ENCODE data around the gene ABCG5. TPM values are rescaled to one million over a fixed set of nuclear protein-coding genes. Genes with fewer than 3 reads are reported as not detected.

ABCG5 gene
- total RNA-seq, 1 donor from 2014 or later = not detected

DNA sequence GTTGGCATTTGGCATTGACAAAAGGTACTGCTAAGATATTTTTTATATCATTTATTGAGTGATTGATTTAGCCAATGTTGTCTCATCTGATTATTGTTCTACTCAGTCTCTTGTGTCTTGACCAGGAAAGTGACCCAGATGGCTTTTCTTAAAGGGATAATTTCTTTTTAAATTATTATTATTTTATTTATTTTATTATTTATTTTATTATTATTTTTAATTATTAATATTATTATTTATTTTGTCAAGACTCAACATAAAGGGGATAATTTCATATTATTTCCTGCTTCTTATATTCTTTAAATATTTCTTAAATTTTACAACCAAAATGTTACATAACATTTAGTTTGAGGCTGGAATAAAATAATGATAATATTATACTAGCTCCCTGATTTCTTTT lies 37.7 kb downstream of the ABCG5 start:
- H3K9me3 Mint-ChIP-seq (ENCODE audit: unreplicated experiment) = no peaks in the 10 kb centered on the region
- TF ChIP-seq, protein P1, sequence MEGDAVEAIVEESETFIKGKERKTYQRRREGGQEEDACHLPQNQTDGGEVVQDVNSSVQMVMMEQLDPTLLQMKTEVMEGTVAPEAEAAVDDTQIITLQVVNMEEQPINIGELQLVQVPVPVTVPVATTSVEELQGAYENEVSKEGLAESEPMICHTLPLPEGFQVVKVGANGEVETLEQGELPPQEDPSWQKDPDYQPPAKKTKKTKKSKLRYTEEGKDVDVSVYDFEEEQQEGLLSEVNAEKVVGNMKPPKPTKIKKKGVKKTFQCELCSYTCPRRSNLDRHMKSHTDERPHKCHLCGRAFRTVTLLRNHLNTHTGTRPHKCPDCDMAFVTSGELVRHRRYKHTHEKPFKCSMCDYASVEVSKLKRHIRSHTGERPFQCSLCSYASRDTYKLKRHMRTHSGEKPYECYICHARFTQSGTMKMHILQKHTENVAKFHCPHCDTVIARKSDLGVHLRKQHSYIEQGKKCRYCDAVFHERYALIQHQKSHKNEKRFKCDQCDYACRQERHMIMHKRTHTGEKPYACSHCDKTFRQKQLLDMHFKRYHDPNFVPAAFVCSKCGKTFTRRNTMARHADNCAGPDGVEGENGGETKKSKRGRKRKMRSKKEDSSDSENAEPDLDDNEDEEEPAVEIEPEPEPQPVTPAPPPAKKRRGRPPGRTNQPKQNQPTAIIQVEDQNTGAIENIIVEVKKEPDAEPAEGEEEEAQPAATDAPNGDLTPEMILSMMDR (IDR thresholded peaks at IDR 0.05; ENCODE audit: partially characterized antibody, unreplicated experiment) = no peak
- no peak overlapping the region for H3K4me3 Mint-ChIP-seq (ENCODE audit: unreplicated experiment)
- DNase-seq = no peak
- H3K27me3 Mint-ChIP-seq (ENCODE audit: unreplicated experiment) = no peaks in the 10 kb centered on the region
- no peak overlapping the region for H3K27ac Mint-ChIP-seq (ENCODE audit: unreplicated experiment)
- no peaks in the 10 kb centered on the region for H3K4me1 Mint-ChIP-seq (ENCODE audit: low read depth, unreplicated experiment)
- H3K36me3 Mint-ChIP-seq (ENCODE audit: unreplicated experiment) = no peaks in the 10 kb centered on the region

DNA sequence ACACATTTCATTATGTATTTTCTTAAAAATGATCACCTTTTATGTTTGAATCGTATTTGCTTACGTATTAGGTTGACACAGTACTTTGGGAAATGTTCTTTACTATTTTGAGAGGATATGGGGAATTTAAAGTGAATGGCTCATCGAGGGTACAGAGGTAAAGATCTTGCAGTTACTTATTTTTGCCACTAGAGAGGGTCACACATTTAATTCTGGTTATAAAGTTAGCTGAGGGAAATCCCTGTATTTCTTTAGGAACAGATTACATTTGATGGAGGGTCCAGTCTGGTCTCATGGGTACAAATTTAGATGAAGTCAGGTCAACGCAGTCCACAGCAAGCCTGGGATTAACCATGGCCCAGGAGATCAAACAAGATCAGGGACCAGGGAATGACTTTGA lies 40.3 kb downstream of the ABCG5 start:
- Mint-ChIP-seq H3K27me3 (ENCODE audit: unreplicated experiment) (no peaks in the 10 kb centered on the region), H3K4me1 (ENCODE audit: low read depth, unreplicated experiment) (no peaks in the 10 kb centered on the region), H3K27ac (ENCODE audit: unreplicated experiment) (no peak overlapping the region), H3K9me3 (ENCODE audit: unreplicated experiment) (no peaks in the 10 kb centered on the region), H3K4me3 (ENCODE audit: unreplicated experiment) (no peak overlapping the region), H3K36me3 (ENCODE audit: unreplicated experiment) (no peaks in the 10 kb centered on the region)
- no peak for DNase-seq
- TF ChIP-seq, protein P1 (IDR thresholded peaks at IDR 0.05; ENCODE audit: partially characterized antibody, unreplicated experiment) = peak; percentile 48

DNA sequence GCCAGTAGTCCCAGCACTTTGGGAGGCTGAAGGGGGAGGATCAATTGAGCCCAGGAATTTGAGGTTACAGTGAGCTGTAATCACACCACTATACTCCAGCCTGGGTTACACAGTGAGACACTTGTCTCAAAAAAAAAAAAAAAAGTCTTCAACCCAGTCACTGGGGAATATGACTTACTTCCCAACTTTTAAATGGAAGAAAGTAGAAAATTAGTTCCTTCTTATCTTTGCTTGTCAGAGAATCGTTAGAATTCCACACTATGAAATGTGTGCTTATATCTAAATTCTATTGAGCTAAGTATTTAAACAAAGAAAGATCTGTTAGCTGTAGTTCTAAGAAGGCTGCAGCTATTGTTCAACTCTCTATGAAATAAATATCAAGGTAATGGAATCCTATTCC lies 42.4 kb downstream of the ABCG5 start:
- Mint-ChIP-seq H3K4me3 (ENCODE audit: unreplicated experiment) (no peak overlapping the region), H3K27me3 (ENCODE audit: unreplicated experiment) (peaks cover 2% of the 10 kb centered on the region), H3K9me3 (ENCODE audit: unreplicated experiment) (no peaks in the 10 kb centered on the region), H3K4me1 (ENCODE audit: low read depth, unreplicated experiment) (no peaks in the 10 kb centered on the region), H3K36me3 (ENCODE audit: unreplicated experiment) (no peaks in the 10 kb centered on the region), H3K27ac (ENCODE audit: unreplicated experiment) (no peak overlapping the region)
- no peak for DNase-seq
- TF ChIP-seq, protein P1 (IDR thresholded peaks at IDR 0.05; ENCODE audit: partially characterized antibody, unreplicated experiment) = no peak

DNA sequence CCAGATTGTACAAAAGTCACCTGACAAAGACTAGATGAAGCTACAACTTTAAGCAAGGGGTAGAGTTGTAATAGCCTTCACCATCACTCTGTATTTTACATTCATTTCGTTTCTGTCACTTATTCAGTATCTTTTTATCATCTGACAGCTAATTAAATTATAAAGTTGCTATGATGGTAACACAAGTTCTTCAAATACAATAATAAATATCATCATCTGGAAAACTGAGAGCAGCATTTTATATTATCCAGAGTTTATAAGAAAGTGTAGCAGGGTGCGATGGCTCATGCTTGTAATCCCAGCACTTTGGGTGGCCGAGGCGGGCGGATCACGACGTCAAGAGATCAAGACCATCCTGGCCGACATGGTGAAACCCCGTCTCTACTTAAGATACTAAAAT lies 43.7 kb downstream of the ABCG5 start:
- Mint-ChIP-seq H3K9me3 (ENCODE audit: unreplicated experiment) (no peaks in the 10 kb centered on the region), H3K4me1 (ENCODE audit: low read depth, unreplicated experiment) (no peaks in the 10 kb centered on the region), H3K36me3 (ENCODE audit: unreplicated experiment) (no peaks in the 10 kb centered on the region), H3K4me3 (ENCODE audit: unreplicated experiment) (no peak overlapping the region), H3K27me3 (ENCODE audit: unreplicated experiment) (peaks cover 2% of the 10 kb centered on the region), H3K27ac (ENCODE audit: unreplicated experiment) (no peak overlapping the region)
- no peak for DNase-seq
- TF ChIP-seq, protein P1 (IDR thresholded peaks at IDR 0.05; ENCODE audit: partially characterized antibody, unreplicated experiment) = no peak

DNA sequence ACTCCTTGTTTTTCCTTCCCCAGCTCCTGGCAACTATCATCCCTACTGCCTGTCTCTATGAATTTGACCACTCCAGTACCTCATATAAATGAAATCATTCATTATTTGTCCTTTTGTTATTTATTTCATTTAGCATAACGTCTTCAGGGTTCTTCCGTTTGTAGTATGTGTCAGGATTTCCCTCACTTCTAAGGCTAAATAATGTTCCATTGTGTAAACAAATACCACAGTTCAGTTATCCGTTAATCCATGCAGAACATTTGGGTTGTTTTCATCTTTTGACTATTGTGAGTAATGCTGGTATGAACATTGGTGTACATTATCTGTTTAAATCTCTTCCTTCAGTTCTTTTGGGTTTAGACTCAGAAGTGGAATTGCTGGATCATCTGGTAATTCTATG lies 46.0 kb downstream of the ABCG5 start:
- Mint-ChIP-seq H3K27ac (ENCODE audit: unreplicated experiment) (no peak overlapping the region), H3K36me3 (ENCODE audit: unreplicated experiment) (no peaks in the 10 kb centered on the region), H3K4me1 (ENCODE audit: low read depth, unreplicated experiment) (no peaks in the 10 kb centered on the region), H3K4me3 (ENCODE audit: unreplicated experiment) (no peak overlapping the region), H3K9me3 (ENCODE audit: unreplicated experiment) (no peaks in the 10 kb centered on the region), H3K27me3 (ENCODE audit: unreplicated experiment) (peaks cover 2% of the 10 kb centered on the region)
- DNase-seq = no peak
- TF ChIP-seq, protein P1 (IDR thresholded peaks at IDR 0.05; ENCODE audit: partially characterized antibody, unreplicated experiment) = no peak

All from glutamatergic neuron (in vitro differentiated cells).